ENCODE results near the gene CPTP. TPM values are rescaled to one million over a fixed set of nuclear protein-coding genes. Genes with fewer than 3 reads are reported as not detected.

CPTP gene
- total RNA-seq, 1 donor from 2014 or later = 20.9 TPM

DNA sequence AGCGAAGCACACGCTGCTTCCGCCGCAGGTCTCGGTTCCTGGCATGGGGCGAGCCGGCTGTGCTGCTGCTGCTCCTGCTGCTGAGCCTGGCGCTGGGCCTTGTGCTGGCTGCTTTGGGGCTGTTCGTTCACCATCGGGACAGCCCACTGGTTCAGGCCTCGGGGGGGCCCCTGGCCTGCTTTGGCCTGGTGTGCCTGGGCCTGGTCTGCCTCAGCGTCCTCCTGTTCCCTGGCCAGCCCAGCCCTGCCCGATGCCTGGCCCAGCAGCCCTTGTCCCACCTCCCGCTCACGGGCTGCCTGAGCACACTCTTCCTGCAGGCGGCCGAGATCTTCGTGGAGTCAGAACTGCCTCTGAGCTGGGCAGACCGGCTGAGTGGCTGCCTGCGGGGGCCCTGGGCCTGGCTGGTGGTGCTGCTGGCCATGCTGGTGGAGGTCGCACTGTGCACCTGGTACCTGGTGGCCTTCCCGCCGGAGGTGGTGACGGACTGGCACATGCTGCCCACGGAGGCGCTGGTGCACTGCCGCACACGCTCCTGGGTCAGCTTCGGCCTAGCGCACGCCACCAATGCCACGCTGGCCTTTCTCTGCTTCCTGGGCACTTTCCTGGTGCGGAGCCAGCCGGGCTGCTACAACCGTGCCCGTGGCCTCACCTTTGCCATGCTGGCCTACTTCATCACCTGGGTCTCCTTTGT, 9.1 kb downstream of the CPTP start:
- Histone ChIP-seq H3K9me3 (no peaks in the 10 kb centered on the region), H3K36me3 (peaks cover 0 to 16% of the 10 kb centered on the region in 2 donors), H3K4me1 (peaks cover 37% of the 10 kb centered on the region), H3K27ac (no peak overlapping the region), H3K4me3 (no peak overlapping the region), H3K27me3 (no peaks in the 10 kb centered on the region)
- TF ChIP-seq, protein P1, sequence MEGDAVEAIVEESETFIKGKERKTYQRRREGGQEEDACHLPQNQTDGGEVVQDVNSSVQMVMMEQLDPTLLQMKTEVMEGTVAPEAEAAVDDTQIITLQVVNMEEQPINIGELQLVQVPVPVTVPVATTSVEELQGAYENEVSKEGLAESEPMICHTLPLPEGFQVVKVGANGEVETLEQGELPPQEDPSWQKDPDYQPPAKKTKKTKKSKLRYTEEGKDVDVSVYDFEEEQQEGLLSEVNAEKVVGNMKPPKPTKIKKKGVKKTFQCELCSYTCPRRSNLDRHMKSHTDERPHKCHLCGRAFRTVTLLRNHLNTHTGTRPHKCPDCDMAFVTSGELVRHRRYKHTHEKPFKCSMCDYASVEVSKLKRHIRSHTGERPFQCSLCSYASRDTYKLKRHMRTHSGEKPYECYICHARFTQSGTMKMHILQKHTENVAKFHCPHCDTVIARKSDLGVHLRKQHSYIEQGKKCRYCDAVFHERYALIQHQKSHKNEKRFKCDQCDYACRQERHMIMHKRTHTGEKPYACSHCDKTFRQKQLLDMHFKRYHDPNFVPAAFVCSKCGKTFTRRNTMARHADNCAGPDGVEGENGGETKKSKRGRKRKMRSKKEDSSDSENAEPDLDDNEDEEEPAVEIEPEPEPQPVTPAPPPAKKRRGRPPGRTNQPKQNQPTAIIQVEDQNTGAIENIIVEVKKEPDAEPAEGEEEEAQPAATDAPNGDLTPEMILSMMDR (IDR thresholded peaks at IDR 0.05) = no peak
- TF ChIP-seq POLR2AphosphoS5 (IDR thresholded peaks at IDR 0.05; ENCODE audit: insufficient read depth in 1 of 2, low read depth in 1 of 2) = no peak
- no peak for TF ChIP-seq POLR2A (IDR thresholded peaks at IDR 0.05)
- intact Hi-C loops (cut with DNase I) = no loop called here
- no peak for DNase-seq (ENCODE audit: extremely low spot score in 2 of 2)

DNA sequence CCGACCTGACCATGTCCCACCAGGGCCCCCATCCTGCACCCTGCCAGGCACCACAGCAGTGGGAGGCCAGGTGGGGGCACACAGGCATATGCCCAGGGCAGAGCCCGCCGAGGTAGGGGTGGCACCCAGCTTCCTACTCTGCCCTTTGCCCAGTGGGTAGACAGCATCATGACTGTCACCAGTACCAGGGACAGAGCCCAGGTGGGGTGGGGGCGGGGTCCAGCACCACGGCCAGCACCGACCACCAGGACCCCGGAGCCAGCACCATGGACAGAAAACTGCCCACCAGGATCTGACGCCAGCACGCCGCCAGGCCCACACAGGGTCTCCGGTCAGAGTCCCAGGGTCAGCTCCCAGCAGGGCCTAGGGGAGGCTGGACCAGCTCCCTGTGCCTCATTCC, 10.2 kb downstream of the CPTP start:
- H3K4me3 ChIP-seq = no peak overlapping the region
- DNase-seq (ENCODE audit: extremely low spot score in 2 of 2) = no peak
- intact Hi-C loops (cut with DNase I) = no loop called here
- no peaks in the 10 kb centered on the region for H3K27me3 ChIP-seq
- peaks cover 36% of the 10 kb centered on the region for H3K4me1 ChIP-seq
- H3K9me3 ChIP-seq = no peaks in the 10 kb centered on the region
- H3K27ac ChIP-seq = no peak overlapping the region
- TF ChIP-seq, protein P1 (IDR thresholded peaks at IDR 0.05) = no peak
- TF ChIP-seq POLR2A (IDR thresholded peaks at IDR 0.05) = no peak
- TF ChIP-seq POLR2AphosphoS5 (IDR thresholded peaks at IDR 0.05; ENCODE audit: insufficient read depth in 1 of 2, low read depth in 1 of 2) = no peak
- peaks cover 0 to 26% of the 10 kb centered on the region in 2 donors for H3K36me3 ChIP-seq

DNA sequence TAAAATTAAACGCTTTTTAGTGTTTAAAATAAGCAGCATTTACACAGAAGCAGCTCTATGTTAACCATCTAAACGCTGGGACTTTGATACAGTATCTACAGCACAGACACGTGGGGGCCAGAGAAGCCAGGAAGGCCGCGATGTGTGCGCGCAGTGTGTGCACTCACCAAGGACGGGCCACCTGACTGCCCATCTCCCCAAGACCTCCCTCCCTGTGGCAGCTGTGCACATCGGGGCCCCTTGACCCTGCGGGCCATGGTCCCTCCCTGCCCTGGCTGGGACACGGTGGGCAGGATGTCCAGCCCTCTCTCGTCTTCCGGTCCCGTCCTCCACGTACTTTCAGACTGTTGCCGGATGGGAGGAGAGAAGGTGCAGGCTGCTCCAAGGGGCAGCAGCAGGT, 10.7 kb downstream of the CPTP start:
- DNase-seq (ENCODE audit: extremely low spot score in 2 of 2) = no peak
- Histone ChIP-seq H3K4me1 (peaks cover 32% of the 10 kb centered on the region), H3K36me3 (peaks cover 0 to 30% of the 10 kb centered on the region in 2 donors), H3K27me3 (no peaks in the 10 kb centered on the region), H3K27ac (no peak overlapping the region), H3K4me3 (no peak overlapping the region), H3K9me3 (no peaks in the 10 kb centered on the region)
- TF ChIP-seq, protein P1 (IDR thresholded peaks at IDR 0.05) = no peak
- no peak for TF ChIP-seq POLR2AphosphoS5 (IDR thresholded peaks at IDR 0.05; ENCODE audit: insufficient read depth in 1 of 2, low read depth in 1 of 2)
- no peak for TF ChIP-seq POLR2A (IDR thresholded peaks at IDR 0.05)
- intact Hi-C loops (cut with DNase I) = no loop called here

DNA sequence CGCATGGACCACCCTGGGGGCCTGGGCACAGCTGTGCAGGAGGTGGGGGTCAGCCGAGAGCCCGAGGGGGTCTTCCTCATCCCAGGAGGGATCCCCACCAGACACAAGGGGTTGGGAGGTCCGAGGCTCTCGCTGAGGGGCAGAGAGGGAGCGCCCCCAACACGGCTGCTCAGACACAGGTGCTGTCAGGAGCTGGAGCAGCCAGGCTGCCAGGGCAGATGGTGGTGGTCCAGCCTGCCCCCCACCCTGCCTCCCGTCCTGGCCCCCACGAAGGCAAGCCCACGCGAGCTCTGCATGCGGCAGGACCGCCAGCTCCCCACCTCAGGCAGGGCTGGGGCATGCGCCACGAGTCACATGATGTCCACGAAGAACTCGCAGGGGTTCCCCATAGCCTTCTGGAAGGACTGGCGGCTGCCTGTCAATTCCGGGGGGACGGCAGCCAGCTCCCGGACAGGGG, 11.2 kb downstream of the CPTP start:
- H3K4me1 ChIP-seq = peaks cover 26% of the 10 kb centered on the region
- no peaks in the 10 kb centered on the region for H3K27me3 ChIP-seq
- H3K27ac ChIP-seq = no peak overlapping the region
- no peak overlapping the region for H3K4me3 ChIP-seq
- intact Hi-C loops (cut with DNase I) = no loop called here
- H3K36me3 ChIP-seq = peaks cover 0 to 33% of the 10 kb centered on the region in 2 donors
- no peaks in the 10 kb centered on the region for H3K9me3 ChIP-seq
- no peak for DNase-seq (ENCODE audit: extremely low spot score in 2 of 2)
- TF ChIP-seq, protein P1 (IDR thresholded peaks at IDR 0.05) = no peak
- TF ChIP-seq POLR2A (IDR thresholded peaks at IDR 0.05) (no peak), POLR2AphosphoS5 (IDR thresholded peaks at IDR 0.05; ENCODE audit: insufficient read depth in 1 of 2, low read depth in 1 of 2) (no peak)

DNA sequence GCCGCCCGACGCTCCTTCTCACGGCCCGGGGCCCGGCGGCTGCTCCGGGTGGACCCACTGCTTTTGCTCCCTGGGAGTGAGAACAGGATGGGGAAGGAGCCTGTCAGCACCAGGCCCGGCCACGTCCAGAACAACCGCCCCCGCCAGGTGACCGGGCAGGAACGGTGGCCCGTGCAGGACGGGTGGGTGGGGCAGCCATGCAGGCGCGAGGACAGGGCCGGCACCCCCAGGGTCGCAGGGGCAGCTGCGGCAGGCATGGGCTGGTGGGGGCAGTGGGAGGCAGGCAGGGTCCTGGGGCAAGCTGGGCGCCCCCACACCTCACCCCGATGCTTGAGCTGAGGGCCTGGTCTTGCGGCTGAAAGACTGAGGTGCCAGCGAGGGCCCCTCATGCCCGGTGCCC, 11.8 kb downstream of the CPTP start:
- no peaks in the 10 kb centered on the region for H3K27me3 ChIP-seq
- H3K9me3 ChIP-seq = no peaks in the 10 kb centered on the region
- H3K4me3 ChIP-seq = no peak overlapping the region
- H3K36me3 ChIP-seq = peaks cover 0 to 33% of the 10 kb centered on the region in 2 donors
- TF ChIP-seq POLR2A (IDR thresholded peaks at IDR 0.05) = no peak
- TF ChIP-seq POLR2AphosphoS5 (IDR thresholded peaks at IDR 0.05; ENCODE audit: insufficient read depth in 1 of 2, low read depth in 1 of 2) = no peak
- TF ChIP-seq, protein P1 (IDR thresholded peaks at IDR 0.05) = no peak
- DNase-seq (ENCODE audit: extremely low spot score in 2 of 2) = no peak
- intact Hi-C loops (cut with DNase I) = no loop called here
- H3K27ac ChIP-seq = no peak overlapping the region
- peaks cover 20% of the 10 kb centered on the region for H3K4me1 ChIP-seq
